NCI-H128 (cell line): ENCODE results near the gene PTPRN2.

Experiments
- DNase-seq: peaks from one replicate; lab custom pipeline; 2025; ENCODE audit not compliant: unreplicated experiment; lab: John Stamatoyannopoulos, UW

Gene PTPRN2

DNA sequence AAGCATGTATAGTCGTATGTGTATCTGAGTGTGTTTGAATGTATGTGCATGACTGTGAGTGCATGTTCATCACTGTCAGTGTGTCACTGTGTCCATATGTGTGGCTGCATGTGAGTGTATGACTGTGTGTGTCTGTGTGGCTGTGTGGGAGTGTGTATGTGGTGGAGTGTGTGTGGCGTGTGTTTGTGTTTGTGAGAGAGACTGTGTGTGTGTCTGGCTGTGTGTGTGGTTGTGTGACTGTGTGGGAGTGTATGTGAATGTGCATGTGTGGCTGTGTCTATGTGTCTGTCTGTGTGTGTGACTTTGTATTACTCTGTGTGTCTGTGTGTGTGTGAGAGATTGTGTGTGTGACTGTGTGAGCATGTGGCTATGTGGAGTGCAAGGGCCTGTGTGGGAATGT, 748.4 kb downstream of the PTPRN2 start:
- no peak for DNase-seq

DNA sequence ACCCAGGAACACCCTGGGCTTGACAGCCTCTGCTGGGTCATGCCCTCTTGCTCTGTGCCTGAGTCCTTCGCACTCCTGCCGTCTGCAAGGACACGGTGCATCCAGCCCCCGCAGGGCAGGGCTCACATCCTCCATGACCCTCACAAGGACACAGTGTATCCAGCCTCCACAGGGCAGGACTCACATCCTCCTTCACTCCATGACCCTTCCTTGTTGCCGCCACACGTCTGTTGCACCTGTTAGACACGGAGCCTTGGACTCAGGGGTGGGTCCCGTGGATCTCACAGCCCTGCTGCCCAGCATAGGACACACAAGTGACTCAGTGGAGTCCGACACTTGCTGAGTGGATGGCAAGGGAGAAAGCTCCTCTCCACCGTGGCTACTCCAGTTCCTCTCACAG, 750.1 kb downstream of the PTPRN2 start:
- DNase-seq = no peak

DNA sequence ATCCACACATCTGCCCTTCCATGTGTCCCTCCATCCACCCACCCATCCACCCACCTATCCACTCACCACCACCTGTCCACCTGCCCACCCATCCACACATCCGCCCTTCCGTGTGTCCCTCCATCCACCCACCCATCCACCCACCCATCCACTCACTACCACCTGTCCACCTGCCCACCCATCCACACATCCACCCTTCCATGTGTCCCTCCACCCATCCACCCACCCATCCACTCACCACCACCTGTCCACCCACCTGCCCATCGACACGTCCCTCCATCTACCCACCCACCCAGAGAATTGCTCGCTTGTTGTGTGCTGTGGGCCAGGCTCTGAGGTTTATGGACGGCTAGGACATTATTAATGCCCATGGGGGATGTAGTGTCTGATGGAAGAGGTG, 750.6 kb downstream of the PTPRN2 start:
- DNase-seq = no peak

DNA sequence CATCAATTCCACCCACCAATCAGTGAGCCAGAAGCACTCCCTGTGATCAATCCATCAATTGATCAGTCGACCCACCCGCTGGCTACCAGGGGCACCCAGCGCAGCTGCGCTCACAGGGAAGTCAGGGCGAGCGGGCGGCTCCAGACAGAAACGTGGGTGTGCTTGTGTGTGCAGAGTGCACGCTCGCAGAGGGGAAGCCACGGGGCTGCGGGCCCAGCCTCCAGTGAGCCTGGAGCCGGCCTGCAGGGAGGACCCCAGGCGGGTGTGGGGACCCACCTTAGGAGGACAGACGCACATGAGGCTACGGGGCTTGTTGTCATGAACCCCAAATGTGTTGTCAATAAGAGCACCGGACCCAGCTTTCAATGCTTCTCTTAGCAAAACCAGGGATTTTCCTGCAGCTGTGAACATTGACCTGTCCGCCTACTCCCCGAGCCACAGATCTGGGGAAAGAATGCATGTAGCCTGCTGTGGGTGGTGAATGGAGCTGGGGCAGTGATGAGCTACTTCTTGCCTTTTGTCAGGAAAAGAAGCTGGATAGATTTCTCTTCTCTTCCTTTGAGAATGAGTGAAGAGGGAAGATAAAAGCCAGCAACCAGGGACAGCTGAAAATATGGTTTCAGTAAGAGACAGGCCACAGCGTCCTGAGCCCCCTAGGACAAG, 753.0 kb downstream of the PTPRN2 start:
- DNase-seq = no peak

DNA sequence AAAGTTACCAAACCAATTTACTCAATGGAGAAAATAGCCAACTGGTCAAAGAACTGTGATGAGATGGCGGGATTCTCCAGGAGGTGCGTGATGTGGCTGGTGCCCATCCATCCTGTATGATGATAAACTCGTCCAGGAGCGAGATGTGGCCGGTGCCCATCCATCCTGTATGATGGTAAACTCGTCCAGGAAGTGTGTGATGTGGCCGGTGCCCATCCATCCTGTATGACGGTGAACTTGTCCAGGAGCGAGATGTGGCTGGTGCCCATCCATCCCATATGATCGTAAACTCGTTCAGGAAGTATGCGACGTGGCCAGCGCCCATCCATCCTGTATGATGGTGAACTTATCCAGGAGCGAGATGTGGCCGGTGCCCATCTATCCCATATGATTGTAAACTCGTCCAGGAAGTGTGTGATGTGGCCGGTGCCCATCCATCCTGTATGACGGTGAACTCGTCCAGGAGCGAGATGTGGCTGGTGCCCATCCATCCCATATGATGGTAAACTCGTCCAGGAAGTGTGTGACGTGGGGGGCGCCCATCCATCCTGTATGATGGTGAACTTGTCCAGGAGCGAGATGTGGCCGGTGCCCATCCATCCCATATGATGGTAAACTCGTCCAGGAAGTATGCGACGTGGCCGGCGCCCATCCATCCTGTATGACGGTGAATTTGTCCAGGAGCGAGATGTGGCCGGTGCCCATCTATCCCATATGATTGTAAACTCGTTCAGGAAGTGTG, 754.6 kb downstream of the PTPRN2 start:
- no peak for DNase-seq

DNA sequence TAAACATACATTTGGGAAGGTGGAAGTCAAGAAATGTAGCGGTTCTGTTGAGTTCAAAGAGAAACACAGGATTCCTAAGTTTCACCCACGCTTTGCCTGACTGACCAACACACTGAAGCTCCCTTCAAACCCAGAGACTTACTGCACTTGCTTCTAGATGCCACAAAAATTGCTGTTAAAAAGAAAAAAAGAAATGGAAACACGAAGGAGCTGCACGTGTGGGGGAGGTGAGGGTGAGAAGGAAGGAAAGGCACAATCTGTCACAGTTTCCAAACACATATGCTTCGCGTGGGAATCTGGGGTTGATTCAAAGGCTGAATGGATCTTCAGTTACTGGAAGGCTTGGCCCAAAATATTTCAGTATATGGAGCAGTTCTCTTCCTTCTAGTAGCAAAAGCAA, 755.2 kb downstream of the PTPRN2 start:
- DNase-seq = no peak

DNA sequence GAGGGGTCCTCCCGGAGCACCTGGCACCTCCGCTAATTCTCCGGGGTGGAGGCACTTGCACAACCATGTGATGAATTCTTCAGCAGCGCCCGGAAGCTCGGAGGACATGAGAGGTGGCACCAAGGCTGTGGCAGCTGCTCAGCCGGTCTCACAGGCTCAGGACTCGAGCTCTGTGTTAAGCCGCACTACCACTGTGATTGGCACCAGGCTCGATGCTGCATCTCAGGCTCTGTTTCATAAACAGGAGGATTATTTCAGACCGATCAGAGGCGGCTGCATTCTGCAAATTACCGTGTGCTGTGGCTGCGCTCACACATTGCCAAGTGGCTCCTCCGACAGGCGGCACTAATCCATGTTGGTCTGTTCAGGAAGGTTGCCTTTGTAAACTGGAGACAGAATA, 755.6 kb downstream of the PTPRN2 start:
- no peak for DNase-seq

DNA sequence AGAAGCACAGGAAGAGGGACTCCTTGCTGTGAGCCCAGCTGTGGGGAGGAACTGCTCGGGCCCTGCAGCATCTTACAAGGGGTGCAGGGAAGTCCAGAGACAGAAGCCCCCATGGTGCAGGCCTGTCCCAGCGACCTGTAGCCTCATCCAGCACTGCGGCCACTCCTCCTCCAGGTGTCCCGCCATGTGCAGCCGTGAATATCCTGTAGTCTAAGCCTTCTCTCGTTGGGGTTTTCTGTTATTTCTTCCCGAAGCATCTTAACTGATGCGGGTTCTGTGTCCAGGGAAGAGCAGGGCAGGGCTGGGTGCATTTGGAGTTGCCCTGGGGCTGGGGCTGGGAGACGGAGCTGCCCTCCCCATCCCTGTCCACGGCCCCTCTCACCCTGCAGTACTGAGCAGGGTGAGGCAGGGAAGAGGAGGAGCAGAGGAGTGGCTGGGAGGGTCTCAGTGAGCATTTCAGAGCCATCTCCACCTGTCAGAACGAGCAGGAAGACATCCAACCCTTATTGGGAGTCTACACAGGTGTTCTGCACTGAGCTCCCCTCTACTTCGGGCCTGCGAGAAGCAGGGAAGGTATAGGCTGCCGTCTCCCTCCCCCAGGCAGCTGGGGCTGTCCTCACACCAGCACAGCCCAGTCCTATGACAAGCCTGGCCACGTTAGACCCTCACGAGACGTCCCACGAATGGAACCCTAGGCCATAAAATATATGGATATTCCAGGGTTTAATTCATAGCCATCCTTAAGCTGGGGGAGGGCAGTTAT, 756.3 kb downstream of the PTPRN2 start:
- DNase-seq = no peak

DNA sequence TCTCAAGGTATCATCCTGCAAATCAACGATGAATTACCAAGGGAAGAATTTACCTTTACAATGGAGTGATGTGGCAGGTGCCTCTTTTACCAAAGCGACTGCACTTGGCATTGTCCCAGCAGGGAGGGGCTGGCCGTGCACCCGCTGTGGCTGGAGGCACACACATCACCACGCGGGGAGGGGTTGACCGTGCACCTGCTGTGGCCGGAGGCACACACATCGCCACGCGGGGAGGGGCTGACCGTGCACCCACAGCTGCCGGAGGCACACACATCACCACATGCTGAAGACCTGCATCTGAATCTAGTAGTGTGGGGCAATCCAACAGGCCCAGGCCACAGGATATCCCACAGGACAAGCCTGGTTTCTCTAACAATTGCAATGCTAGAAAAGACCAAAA, 757.3 kb downstream of the PTPRN2 start:
- peak; percentile 55 for DNase-seq

DNA sequence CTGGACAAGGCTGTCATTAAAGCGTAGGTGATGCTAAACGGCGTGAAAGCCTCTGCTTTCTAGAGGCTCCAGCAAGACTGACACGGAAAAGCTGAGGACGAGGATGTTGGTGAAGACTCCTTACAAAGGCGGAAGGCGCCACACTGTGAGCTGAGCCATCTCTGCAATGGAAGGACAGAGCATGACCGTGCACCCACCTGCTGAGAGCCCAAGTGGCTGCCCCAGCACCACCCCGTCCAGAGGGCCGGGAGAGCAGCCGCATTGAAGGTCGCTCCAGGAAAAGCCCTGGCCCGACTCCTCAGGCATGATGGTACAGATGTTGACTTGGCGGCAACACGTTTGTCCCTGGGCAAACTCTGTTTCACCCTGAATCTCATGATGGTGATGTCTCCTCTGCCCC, 758.1 kb downstream of the PTPRN2 start:
- DNase-seq = no peak

DNA sequence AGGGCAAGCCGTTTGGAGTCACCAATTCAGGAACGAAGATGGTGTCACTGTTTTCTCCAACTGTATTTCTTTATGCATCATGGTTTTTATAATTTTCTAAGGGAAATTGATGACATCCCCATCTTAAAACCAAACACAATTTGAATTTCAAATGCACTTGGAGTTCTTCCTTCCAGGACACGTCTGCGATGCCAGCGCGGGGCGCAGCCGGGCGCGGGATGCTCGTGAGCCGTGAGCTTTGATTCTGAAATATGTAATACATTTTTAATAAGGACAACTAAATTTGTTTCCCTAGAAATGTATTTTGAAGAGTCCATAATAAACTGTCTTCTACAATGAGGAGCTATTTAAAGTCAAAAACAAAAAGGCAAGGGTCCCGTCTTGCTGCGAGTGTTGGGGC, 758.7 kb downstream of the PTPRN2 start:
- no peak for DNase-seq

DNA sequence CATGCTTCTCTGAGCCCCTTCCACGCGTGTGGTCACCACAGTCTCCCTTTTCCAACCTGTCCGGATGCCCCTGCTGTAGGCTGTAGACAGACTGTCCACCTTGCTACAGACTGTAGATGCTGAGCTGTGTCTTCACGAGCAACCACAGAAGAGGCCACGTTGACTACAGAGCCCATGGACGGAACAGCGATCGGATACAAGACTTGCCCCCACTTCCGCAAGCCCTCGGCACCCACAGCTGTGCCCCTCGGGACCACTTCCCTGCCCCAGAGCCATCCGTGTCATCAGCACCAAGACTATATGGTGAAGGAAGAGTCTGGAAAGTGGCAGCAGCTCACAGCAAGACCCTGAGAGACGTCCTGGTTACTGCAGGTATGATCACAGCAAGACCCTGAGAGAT, 759.4 kb downstream of the PTPRN2 start:
- DNase-seq = no peak

DNA sequence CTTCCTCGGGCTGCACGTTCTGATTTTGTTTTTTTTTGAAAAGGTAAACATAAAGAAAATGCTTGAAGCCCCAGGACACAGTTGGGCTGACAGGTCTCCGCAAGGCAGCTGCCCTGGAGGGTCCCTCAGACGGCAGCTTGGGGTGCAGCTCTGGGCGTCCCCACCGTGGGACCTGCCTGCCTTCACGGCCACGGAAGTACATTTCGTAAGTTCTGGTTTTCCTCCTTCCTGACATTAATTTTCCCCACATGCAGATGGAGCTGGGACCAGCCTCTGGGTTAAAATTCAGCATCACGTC, 759.8 kb downstream of the PTPRN2 start:
- DNase-seq = no peak

DNA sequence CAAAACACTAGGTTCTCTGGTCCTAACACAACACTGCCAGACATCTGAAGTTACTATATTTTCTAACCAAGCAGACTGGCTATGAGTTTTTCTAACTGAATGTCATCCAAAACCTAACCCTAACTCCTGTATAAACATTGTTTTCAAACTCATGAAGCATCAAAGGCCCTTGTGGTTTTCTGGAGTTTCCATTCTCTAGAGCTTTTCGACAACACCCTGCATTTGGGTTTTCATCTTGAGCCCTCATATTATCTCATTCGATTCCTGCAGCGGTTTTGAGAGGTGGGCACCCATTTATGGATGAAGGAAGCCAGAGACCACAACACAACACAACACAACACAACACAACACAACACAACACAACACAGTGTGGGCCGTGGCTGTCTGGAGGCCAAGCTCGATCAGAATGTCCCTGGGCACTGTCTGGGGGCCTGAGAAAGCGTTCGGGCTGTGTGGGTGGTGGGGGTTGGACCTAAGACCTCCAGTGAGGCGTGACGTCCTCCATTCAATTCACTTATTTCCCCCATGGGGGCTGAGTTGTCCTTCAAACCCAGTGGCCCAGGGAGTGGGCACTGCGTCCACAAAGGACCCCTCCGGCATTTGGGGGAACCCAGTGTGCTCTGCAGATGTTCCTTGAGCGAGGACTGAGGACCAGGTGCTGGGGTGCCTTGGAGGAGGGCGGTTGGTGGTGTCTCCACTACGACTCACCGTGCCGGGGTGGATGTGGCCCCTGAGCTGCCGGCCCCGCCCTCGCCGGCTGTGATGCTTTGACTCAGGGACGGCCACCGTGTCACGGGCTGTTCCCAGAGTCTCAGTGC, 760.4 kb downstream of the PTPRN2 start:
- no peak for DNase-seq

DNA sequence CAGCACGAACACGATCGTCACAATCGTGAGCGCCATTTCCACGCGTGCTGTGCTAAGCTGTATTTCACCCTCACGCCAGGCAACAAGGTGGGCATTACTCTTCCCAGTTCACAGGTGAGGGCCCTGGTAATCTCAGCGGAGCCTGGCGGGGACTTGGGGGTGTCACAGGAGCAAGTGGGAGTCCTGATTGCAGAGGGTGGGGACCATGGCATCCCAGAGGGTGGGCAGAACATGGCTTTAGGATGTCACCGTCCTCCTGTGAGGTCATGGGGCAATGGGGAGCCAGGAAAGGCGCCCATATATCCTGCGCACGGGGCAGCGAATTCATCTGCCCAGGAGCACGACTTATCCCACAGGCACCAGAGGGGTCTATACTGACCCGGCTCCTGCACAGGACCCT, 761.1 kb downstream of the PTPRN2 start:
- DNase-seq = no peak

DNA sequence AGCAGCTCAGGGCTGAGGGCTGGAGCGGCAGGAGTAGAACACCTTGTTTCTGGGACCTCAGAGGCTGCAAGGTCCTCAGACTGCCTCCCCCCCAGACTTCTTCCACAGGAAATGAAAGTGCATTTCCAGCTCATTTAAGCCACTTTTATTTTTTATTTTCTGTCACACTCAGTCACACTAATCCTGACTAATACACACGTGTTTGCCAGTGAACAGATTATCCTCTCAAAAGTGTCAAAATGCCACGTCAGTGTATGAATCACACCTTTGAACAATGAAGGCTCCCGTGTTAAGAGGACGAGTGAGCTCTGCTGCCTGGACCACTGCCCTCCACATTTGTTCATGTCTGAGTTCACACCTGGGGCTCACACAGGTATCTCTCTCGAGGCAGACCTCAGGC, 762.3 kb downstream of the PTPRN2 start:
- DNase-seq = no peak

DNA sequence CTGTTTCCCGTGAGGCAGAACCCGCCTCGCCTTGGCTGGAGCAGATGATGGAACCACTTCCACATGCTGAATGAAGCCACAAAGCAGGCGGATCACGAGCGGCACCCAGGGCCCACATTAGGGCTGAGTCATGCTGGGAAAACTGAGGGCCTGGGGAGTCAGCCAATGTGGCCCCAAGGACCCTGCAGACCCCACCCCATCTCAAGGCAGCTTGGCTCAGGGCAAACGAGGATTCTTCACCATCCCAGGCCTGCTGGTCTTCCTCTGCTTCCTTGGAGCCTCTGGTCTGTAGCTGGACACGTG, 762.9 kb downstream of the PTPRN2 start:
- DNase-seq = no peak

DNA sequence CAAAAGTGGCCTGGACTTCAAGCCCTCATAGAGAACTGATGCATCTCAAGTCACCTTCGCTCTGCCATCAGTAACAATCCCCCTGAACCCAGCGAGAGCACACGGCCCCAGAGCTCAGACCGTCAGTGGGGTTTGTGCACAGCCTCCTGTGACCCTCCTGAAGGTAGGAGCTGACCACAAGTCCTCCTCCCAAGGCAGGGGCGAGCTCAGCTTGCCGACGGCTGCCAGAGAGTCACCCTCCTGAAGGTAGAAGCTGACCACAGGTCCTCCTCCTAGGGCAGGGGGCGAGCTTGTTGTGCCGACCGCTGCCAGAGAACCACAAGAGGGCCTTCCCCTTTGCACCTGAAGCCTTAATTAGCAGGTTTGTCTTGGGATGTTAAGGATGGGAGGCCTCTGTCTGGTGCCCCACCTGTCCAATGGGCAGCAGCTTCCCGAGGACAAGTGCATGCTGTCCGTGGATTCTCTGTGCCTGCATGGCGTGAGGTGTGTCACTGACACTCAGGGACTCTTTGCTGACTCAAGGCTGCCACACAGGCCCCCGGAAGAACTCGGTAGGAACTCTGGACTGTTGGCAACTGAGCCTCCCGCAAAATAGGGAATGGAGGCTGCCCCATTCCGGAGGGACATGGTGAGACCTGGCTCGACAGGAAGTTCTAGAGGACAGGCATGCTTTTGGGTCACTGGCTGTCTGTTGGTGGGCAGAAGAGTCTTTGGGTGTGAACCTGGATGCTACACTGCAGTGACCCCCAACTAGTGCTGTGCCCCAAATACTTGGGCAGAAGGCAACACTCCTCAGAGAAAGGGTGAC, 763.4 kb downstream of the PTPRN2 start:
- no peak for DNase-seq

DNA sequence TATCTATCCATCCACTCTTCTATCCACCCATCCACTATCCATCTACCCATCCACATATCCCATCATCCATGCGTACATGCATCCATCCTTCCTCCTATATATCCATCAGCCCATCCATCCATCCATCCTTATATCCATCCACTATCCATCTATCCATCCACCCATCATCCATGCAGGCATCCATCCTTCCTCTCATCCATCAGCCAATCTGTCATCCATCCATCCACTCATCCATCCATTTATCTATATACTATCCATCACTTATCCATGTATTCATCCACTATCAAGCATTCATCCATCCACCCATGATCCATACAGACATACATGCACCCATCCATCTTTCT, 765.0 kb downstream of the PTPRN2 start:
- DNase-seq = no peak

DNA sequence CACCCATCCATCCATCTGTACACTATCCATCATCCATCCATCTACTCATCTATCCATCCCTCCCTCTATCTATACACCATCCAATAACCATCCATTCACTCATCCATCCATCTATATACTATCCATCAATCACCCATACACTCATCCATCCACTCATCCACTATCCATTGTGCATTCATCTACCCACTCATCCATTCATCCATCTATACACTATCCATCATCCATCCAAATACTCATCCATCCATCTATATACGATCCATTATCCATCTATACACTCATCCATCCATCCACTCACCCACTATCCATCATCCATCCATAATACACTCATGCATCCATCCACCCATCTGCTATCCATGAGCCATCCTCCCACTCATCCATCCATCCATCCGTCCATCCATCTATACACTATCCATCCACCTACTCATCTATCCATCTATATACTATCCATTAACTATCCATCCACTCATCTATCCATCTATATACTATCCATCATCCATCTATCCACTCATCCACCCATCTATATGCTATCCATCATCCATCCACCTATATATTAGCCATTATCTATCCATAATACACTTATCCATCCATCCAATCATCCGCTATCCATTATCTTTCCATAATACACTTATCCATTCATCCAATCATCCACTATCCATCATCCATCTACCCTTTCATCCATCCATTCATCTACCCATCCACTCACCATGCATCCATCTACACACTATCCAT, 765.5 kb downstream of the PTPRN2 start:
- no peak for DNase-seq
